ENCODE data around the gene ETF1. TPM values are rescaled to one million over a fixed set of nuclear protein-coding genes. Genes with fewer than 3 reads are reported as not detected.
A peak's percentile ranks its signal among the peaks of the same experiment; 100 is the strongest.

ETF1 gene
- total RNA-seq, 6 experiments from 2014 or later = 133 to 153 (median 148) TPM

- Mint-ChIP-seq H3K4me3 (no peak overlapping the region), H3K27me3 (ENCODE audit: insufficient read depth) (no peaks in the 10 kb centered on the region; the same call in 1 of the 2 replicates), H3K27ac (no peak overlapping the region), H3K36me3 (ENCODE audit: low read depth) (peaks cover 3% of the 10 kb centered on the region), H3K4me1 (ENCODE audit: low read depth) (peaks cover 10% of the 10 kb centered on the region), H3K9me3 (peaks cover 3% of the 10 kb centered on the region)
- TF ChIP-seq, protein P1, sequence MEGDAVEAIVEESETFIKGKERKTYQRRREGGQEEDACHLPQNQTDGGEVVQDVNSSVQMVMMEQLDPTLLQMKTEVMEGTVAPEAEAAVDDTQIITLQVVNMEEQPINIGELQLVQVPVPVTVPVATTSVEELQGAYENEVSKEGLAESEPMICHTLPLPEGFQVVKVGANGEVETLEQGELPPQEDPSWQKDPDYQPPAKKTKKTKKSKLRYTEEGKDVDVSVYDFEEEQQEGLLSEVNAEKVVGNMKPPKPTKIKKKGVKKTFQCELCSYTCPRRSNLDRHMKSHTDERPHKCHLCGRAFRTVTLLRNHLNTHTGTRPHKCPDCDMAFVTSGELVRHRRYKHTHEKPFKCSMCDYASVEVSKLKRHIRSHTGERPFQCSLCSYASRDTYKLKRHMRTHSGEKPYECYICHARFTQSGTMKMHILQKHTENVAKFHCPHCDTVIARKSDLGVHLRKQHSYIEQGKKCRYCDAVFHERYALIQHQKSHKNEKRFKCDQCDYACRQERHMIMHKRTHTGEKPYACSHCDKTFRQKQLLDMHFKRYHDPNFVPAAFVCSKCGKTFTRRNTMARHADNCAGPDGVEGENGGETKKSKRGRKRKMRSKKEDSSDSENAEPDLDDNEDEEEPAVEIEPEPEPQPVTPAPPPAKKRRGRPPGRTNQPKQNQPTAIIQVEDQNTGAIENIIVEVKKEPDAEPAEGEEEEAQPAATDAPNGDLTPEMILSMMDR (IDR thresholded peaks at IDR 0.05) = no peak
- DNase-seq = no peak
Observed at GRCh38 chr5:138580777-138581176, 37.7 kb upstream of the ETF1 start.

DNA sequence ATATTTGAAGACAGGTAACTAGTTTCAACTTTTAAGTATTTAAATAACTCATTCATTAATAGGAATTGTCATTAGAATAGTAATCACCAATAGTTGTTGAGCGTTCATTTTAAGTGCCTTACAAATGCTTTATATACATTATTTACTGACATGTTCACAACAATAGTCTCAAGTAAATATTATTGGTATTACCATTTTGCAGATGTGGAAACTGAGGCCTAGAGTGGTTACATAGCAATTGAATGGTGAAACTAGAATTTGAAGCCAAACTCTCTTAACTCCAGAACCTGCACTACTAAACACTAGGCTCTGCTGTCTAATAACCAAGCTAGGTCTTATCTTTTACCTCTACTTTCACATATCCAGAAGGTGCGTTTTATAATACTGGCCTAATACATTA is 37.0 kb upstream of the ETF1 start:
- TF ChIP-seq, protein P1 (IDR thresholded peaks at IDR 0.05) = no peak
- Mint-ChIP-seq H3K4me1 (ENCODE audit: low read depth) (peaks cover 12% of the 10 kb centered on the region), H3K4me3 (no peak overlapping the region), H3K9me3 (peaks cover 4% of the 10 kb centered on the region), H3K36me3 (ENCODE audit: low read depth) (peaks cover 6% of the 10 kb centered on the region), H3K27me3 (ENCODE audit: insufficient read depth) (peaks cover 5% of the 10 kb centered on the region), H3K27ac (no peak overlapping the region)
- DNase-seq = no peak

DNA sequence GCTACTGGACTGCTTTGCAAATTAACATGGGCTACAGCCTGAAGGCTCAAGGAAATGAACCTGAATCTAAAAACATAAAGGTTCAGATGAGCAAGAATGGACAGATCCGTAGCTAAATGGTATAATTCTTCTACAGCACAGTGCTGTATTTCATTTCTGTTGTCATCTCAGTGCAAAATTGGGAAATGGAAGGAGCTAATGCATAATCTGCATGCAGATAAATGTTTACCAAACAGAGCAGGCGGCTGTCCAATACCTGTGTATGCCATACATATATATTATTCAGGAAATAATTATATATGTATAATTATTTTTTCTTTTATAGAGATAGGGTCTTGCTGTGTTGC is 36.5 kb upstream of the ETF1 start:
- Mint-ChIP-seq H3K27ac (no peak overlapping the region), H3K4me3 (no peak overlapping the region), H3K9me3 (peaks cover 4% of the 10 kb centered on the region), H3K36me3 (ENCODE audit: low read depth) (peaks cover 11% of the 10 kb centered on the region), H3K4me1 (ENCODE audit: low read depth) (peaks cover 12% of the 10 kb centered on the region), H3K27me3 (ENCODE audit: insufficient read depth) (peaks cover 8% of the 10 kb centered on the region)
- TF ChIP-seq, protein P1 (IDR thresholded peaks at IDR 0.05) = peak; percentile 53; the same call in 1 of the 2 replicates
- DNase-seq = no peak

GRCh38 chr5:138577452-138577851 is 34.4 kb upstream of the ETF1 start:
- TF ChIP-seq, protein P1 (IDR thresholded peaks at IDR 0.05) = no peak
- H3K27me3 Mint-ChIP-seq (ENCODE audit: insufficient read depth) = peaks cover 9% of the 10 kb centered on the region
- peaks cover 4% of the 10 kb centered on the region for H3K9me3 Mint-ChIP-seq
- DNase-seq = no peak
- peak overlapping the region; percentile 70; the same call in 1 of the 2 replicates for H3K27ac Mint-ChIP-seq
- peaks cover 27% of the 10 kb centered on the region for H3K36me3 Mint-ChIP-seq (ENCODE audit: low read depth)
- no peak overlapping the region for H3K4me3 Mint-ChIP-seq
- peaks cover 26% of the 10 kb centered on the region for H3K4me1 Mint-ChIP-seq (ENCODE audit: low read depth)

GRCh38 chr5:138575194-138576015 is 32.4 kb upstream of the ETF1 start, which contains the start of gene HSPA9:
Gene HSPA9 (minus strand): TSS chr5:138575401. CDS start chr5:138575318, 83 bp downstream.
- Mint-ChIP-seq H3K27me3 (ENCODE audit: insufficient read depth) (peaks cover 9% of the 10 kb centered on the region), H3K4me1 (ENCODE audit: low read depth) (peaks cover 26% of the 10 kb centered on the region), H3K9me3 (peaks cover 4% of the 10 kb centered on the region), H3K4me3 (peak within 1 kb of the TSS; percentile 97), H3K36me3 (ENCODE audit: low read depth) (peaks cover 31% of the 10 kb centered on the region), H3K27ac (peak within 1 kb of the TSS; percentile 100)
- DNase-seq = peak; percentile 100
- TF ChIP-seq, protein P1 (IDR thresholded peaks at IDR 0.05) = no peak; the same call in 1 of the 2 replicates

Measured in HFFc6 (cell line).